ENCODE results near the gene C1orf94.

GRCh38 chr1:34162852-34163766 is 13.6 kb upstream of the C1orf94 start:
- TF ChIP-seq, protein P1, sequence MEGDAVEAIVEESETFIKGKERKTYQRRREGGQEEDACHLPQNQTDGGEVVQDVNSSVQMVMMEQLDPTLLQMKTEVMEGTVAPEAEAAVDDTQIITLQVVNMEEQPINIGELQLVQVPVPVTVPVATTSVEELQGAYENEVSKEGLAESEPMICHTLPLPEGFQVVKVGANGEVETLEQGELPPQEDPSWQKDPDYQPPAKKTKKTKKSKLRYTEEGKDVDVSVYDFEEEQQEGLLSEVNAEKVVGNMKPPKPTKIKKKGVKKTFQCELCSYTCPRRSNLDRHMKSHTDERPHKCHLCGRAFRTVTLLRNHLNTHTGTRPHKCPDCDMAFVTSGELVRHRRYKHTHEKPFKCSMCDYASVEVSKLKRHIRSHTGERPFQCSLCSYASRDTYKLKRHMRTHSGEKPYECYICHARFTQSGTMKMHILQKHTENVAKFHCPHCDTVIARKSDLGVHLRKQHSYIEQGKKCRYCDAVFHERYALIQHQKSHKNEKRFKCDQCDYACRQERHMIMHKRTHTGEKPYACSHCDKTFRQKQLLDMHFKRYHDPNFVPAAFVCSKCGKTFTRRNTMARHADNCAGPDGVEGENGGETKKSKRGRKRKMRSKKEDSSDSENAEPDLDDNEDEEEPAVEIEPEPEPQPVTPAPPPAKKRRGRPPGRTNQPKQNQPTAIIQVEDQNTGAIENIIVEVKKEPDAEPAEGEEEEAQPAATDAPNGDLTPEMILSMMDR (IDR thresholded peaks at IDR 0.05), result peak; percentile 12
- TF ChIP-seq EZH2 (IDR thresholded peaks at IDR 0.05; ENCODE audit: borderline replicate concordance, insufficient read depth, low read depth, low read length, poor library complexity, severe bottlenecking), result no peak
